22Rv1 (cell line): ENCODE results near the gene FER.
"Not testable (repeated sequence)": the region's sequence is repeated elsewhere in the genome, so short reads cannot be mapped to it uniquely, and the experiment has no call there.

ENCODE experiments used
- H3K27ac ChIP-seq: fragments of 450-650 bp; 2 replicates; pipeline ENCODE4 v1.5.1; 2017
- CTCF ChIP-seq: fragments of 450-650 bp; IDR thresholded peaks from 2 replicates; pipeline ENCODE4 v1.5.1; 2017; ENCODE audit warnings: mild to moderate bottlenecking
- ZFX ChIP-seq: fragments of 450-650 bp; IDR thresholded peaks from 2 replicates; pipeline ENCODE4 v1.6.1; 2017; ENCODE audit warnings: antibody characterized with exemption, borderline replicate concordance

The FER gene

GRCh38 chr5:108747774-108748400, at the start of gene FER:
FER (plus strand) TSS chr5:108747897; CDS start chr5:108798183, 50,286 bp downstream.
- H3K27ac ChIP-seq: peak within 1 kb of the TSS; percentile 87
- TF ChIP-seq ZFX (no peak), CTCF (no peak)

GRCh38 chr5:108700388-108700787, 47.3 kb upstream of the FER start:
- not testable (repeated sequence) for H3K27ac ChIP-seq

GRCh38 chr5:108700930-108701329, 46.8 kb upstream of the FER start:
- no peak for TF ChIP-seq CTCF
- TF ChIP-seq ZFX: no peak

GRCh38 chr5:108702546-108702945, 45.2 kb upstream of the FER start:
- no peak overlapping the region for H3K27ac ChIP-seq
- TF ChIP-seq CTCF: no peak
- no peak for TF ChIP-seq ZFX

More at GRCh38 chr5:108700930-108701329, 46.8 kb upstream of the FER start:
- H3K27ac ChIP-seq: no peak overlapping the region

- TF ChIP-seq ZFX (no peak), CTCF (no peak)
- H3K27ac ChIP-seq: no peak overlapping the region
Observed at GRCh38 chr5:108703313-108703712, 44.4 kb upstream of the FER start.

- no peak overlapping the region for H3K27ac ChIP-seq
- TF ChIP-seq ZFX: no peak
- TF ChIP-seq CTCF: no peak
Observed at GRCh38 chr5:108707141-108707540, 40.6 kb upstream of the FER start.

- no peak for TF ChIP-seq ZFX
Observed at GRCh38 chr5:108711898-108712297, 35.8 kb upstream of the FER start.

GRCh38 chr5:108715408-108715807, 32.3 kb upstream of the FER start:
- TF ChIP-seq ZFX: no peak
- no peak for TF ChIP-seq CTCF
- H3K27ac ChIP-seq: no peak overlapping the region

More at GRCh38 chr5:108711898-108712297, 35.8 kb upstream of the FER start:
- H3K27ac ChIP-seq: no peak overlapping the region
